HS-27A (cell line): ENCODE data around the gene KRTAP9-8.
"Not testable (repeated sequence)": the region's sequence is repeated elsewhere in the genome, so short reads cannot be mapped to it uniquely, and the experiment has no call there.

Experiments used
- DNase-seq: peaks from one replicate; pipeline ENCODE4 v3.0.0-alpha.2; 2012; ENCODE audit warnings: low read depth, missing footprints

KRTAP9-8 gene

GRCh38 chr17:41255381-41256290 is 17.8 kb downstream of the KRTAP9-8 start, which contains the start of gene KRTAP9-9:
KRTAP9-9 (plus strand) TSS chr17:41255384.
- not testable (repeated sequence) for DNase-seq

DNA sequence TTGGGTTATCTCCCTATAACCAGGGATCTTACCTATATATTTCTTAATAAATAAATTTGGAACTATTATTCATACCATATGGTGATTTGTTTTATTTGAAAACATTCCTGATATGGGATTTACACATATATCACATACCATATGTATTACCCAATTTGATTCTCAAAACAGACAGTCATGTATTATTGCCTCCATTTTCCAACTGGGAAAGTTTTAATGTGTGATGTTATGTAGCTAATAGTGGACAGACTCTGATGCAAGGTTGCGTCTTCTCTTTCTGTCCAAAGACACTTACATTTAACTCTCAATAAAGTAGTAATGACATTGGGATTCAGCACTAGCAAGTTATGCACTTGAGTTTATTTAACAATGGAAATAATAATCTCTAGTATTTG is 18.5 kb downstream of the KRTAP9-8 start:
- no peak for DNase-seq

DNA sequence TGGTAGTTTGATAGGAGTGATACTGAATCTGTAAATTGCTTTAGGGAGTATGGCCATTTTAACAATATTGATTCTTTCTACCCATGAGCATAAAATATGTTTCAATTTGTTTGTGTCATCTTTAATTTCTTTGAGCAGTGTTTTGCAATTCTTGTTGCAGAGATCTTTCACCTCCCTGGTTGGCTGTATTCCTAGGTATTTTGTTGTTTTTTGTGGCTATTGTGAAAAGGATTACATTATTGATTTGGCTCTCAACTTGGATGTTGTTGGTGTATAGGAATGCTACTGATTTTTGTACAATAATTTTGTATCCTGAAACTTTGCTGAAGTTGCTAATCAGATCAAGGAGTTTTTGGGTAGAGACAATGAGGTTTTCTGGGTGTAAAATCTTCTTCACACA is 20.6 kb downstream of the KRTAP9-8 start:
- DNase-seq = no peak

DNA sequence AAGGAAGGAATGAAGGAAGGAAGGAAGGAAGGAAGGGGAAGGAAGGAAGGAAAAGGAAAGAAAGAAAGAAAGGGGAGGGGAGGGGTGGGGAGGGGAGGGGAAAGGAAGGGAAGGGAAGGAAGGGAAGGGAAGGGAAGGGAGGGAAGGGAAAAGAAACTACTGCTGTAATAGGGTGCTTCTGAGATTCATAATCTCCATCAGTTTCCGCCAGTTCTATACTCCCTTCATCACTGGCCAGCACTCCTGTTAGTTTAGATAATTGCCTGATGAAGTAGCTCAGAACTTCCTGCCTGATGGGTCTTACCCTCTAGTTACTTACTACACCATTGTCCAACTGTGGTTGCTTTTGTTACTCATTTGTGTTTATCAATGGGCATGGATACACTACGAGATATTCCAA is 25.4 kb downstream of the KRTAP9-8 start:
- DNase-seq = no peak

- no peak for DNase-seq
These were observed 26.8 kb downstream of the KRTAP9-8 start for GRCh38 chr17:41264599-41264998.

GRCh38 chr17:41265078-41265477 is 27.3 kb downstream of the KRTAP9-8 start, which contains the start of gene KRTAP9-6:
KRTAP9-6 (plus strand) TSS chr17:41265378; CDS start chr17:41265378, 0 bp downstream.
- no peak for DNase-seq

DNA sequence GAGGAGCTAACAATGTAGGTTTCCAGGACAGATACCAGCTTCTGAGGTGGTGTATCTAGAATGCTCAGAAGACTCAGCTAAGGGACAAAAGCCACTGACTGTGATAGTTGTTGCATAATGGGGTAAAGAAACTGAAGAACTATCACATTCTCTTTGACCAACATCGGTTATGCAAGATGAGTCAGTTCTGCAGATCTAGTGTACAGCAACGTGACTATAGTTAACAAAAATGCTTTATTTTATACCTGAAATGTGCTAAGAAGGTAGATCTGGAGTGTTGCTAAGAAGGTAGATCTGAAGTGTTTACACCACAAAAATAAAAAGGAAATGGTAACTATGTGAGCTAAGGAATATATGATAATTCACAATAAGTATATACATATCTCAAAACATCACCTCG is 29.9 kb downstream of the KRTAP9-8 start:
- no peak for DNase-seq

- not testable (repeated sequence) for DNase-seq
These were observed 33.5 kb downstream of the KRTAP9-8 start for GRCh38 chr17:41271323-41271722.

- DNase-seq = no peak
These were observed 34.1 kb downstream of the KRTAP9-8 start for GRCh38 chr17:41271858-41272257.

DNA sequence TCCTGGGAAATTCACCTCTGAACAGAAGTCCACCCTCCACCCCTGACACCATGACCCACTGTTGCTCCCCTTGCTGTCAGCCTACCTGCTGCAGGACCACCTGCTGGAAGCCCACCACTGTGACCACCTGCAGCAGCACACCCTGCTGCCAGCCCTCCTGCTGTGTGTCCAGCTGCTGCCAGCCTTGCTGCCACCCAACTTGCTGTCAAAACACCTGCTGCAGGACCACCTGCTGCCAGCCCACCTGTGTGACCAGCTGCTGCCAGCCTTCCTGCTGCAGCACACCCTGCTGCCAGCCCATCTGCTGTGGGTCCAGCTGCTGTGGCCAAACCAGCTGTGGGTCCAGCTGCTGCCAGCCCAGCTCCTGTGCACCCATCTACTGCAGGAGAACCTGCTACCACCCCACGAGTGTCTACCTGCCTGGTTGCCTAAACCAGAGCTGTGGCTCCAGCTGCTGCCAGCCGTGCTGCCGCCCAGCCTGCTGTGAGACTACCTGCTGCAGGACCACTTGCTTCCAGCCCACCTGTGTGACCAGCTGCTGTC is 37.9 kb downstream of the KRTAP9-8 start, which contains the start of gene KRTAP9-7:
Gene KRTAP9-7 (plus strand): TSS at position 51 of the 543 bp plus-strand sequence. CDS start 0 bp downstream, at position 51.
- not testable (repeated sequence) for DNase-seq

DNA sequence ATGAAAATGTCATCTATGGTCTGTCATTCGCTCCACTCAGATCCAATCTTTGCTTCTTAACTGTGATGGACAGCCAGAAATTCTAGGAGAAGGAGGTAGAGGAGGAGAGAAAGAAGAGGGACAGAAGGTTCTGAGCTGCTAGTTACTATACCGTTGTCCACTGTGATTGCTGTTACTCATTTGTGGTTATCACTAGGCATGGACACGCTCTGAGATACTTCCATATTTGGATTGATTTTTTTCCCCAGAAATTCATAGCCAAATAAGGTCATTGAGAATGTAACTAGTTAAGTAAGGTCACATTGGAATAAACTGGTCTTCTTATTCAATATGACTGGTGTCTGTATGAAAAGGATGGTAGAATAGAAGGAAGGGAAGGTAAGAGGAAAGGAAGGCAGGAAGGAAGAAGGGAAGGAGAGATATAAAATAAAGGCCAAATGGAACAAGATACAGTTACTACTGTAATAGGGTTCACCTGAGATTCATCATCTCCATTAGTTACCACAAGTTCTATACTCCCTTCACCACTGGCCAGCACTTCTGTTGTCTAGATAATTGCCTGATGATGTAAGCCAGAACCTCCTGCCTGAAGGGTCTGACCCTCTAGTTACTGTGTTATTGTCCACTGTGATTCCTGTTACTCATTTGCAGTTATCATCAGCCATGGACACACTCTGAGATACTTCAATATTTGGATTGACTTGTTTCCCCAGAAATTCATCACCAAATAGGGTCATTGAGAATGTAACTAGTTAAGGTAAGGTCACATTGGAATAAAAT is 40.6 kb downstream of the KRTAP9-8 start:
- DNase-seq = no peak

DNA sequence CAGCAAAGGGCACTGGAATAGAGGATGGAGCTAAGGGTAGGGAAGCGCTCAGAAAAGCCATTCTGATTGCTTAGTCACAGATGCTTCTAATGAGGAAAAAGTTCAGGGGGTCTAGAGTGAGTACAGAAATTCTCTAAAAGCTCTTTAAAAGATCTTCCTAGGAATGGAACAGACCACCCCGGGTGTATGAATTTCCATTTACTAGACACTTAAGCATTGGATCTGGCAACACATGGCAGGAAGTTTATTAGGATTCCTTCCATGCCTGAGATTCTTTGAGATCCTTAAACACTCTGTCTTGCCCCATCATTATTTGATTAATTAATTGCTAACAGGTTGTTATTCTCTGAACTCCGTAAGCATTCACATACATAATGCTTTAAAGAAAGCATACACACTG is 46.2 kb downstream of the KRTAP9-8 start:
- peak; percentile 20 for DNase-seq

- no peak for DNase-seq
These were observed 46.7 kb downstream of the KRTAP9-8 start for GRCh38 chr17:41284546-41284945.

GRCh38 chr17:41287050-41287449 is 49.3 kb downstream of the KRTAP9-8 start:
- DNase-seq = no peak
